VCaP (cell line): ENCODE data around the gene ECHDC1.

Experiments used
- H3K27ac ChIP-seq: fragments of 450-650 bp; 2 replicates; pipeline ENCODE4 v1.5.1; 2017
- CTCF ChIP-seq: fragments of 450-650 bp; conservative IDR thresholded peaks from 2 replicates; pipeline ENCODE4 v1.5.1; 2017; ENCODE audit warnings: mild to moderate bottlenecking, moderate library complexity

ECHDC1 gene

GRCh38 chr6:127263481-127263880 lies 79.9 kb downstream of the ECHDC1 start:
- no peak for TF ChIP-seq CTCF
- no peak overlapping the region for H3K27ac ChIP-seq

GRCh38 chr6:127262896-127263295 lies 80.5 kb downstream of the ECHDC1 start:
- no peak for TF ChIP-seq CTCF
- H3K27ac ChIP-seq, result no peak overlapping the region

GRCh38 chr6:127255286-127255685 lies 88.1 kb downstream of the ECHDC1 start:
- no peak overlapping the region for H3K27ac ChIP-seq
- no peak for TF ChIP-seq CTCF

GRCh38 chr6:127249621-127250020 lies 93.8 kb downstream of the ECHDC1 start:
- H3K27ac ChIP-seq, result no peak overlapping the region
- no peak for TF ChIP-seq CTCF

- no peak overlapping the region for H3K27ac ChIP-seq
- TF ChIP-seq CTCF, result no peak
Measured at GRCh38 chr6:127247114-127248096, 96.0 kb downstream of the ECHDC1 start.

GRCh38 chr6:127243501-127243900 lies 99.9 kb downstream of the ECHDC1 start:
- H3K27ac ChIP-seq, result no peak overlapping the region
- no peak for TF ChIP-seq CTCF
